Naive B cell (primary cell): Measurements from ENCODE around the gene PITX1. TPM values are rescaled to one million over a fixed set of nuclear protein-coding genes. Genes with fewer than 3 reads are reported as not detected.

Experiments used
- ATAC-seq, 2 donors: fragments of 150-1000 bp; cut with Tn5 transposase; 2 replicates each; pipeline ENCODE4 v1.10.0; 2021; ENCODE audit warnings: low read depth in 2 of 2, mild to moderate bottlenecking in 2 of 2, moderate library complexity in 2 of 2
- DNase-seq: peaks from one replicate; pipeline ENCODE4 v3.0.0; 2022
- H3K27ac Mint-ChIP-seq, 6 donors: one replicate each; pipeline ENCODE4 v1.8.0; 2020 to 2022; ENCODE audit warnings: mild to moderate bottlenecking in 6 of 6, mixed read lengths in 6 of 6, moderate library complexity in 5 of 6, inconsistent platforms in 2 of 6
- H3K27me3 Mint-ChIP-seq, 3 donors: one replicate each; pipeline ENCODE4 v1.8.0; 2021 to 2022; ENCODE audit warnings: mixed read lengths in 3 of 3, mild to moderate bottlenecking in 1 of 3
- H3K36me3 Mint-ChIP-seq, 2 donors: one replicate each; pipeline ENCODE4 v1.8.0; 2020 to 2022; ENCODE audit warnings: mixed read lengths in 2 of 2, inconsistent platforms in 1 of 2, mild to moderate bottlenecking in 1 of 2
- H3K4me1 Mint-ChIP-seq, 3 donors: one replicate each; pipeline ENCODE4 v1.8.0; 2020 to 2022; ENCODE audit warnings: mixed read lengths in 3 of 3, inconsistent platforms in 1 of 3, mild to moderate bottlenecking in 1 of 3, moderate library complexity in 1 of 3
- H3K4me3 Mint-ChIP-seq, 8 donors: one replicate each; pipeline ENCODE4 v1.8.0; 2020 to 2022; ENCODE audit warnings: mild to moderate bottlenecking in 8 of 8, mixed read lengths in 8 of 8, moderate library complexity in 8 of 8, inconsistent platforms in 2 of 8
- H3K9me3 Mint-ChIP-seq, 7 donors: one replicate each; pipeline ENCODE4 v1.8.0; 2020 to 2022; ENCODE audit warnings: mixed read lengths in 7 of 7, mild to moderate bottlenecking in 5 of 7, inconsistent platforms in 2 of 7, moderate library complexity in 1 of 7
- polyA plus RNA-seq, 6 donors: library from polyadenylated mRNA; unstranded; fragments of 300-500 nt; fragmentation: Illumina TruSeq; gene quantifications; one replicate each; pipeline ENCODE4 v1.2.3, GENCODE V29; 2021; ENCODE audit warnings: low read depth in 6 of 6

The PITX1 gene
- polyA plus RNA-seq, 6 donors from 2014 or later, result not detected

DNA sequence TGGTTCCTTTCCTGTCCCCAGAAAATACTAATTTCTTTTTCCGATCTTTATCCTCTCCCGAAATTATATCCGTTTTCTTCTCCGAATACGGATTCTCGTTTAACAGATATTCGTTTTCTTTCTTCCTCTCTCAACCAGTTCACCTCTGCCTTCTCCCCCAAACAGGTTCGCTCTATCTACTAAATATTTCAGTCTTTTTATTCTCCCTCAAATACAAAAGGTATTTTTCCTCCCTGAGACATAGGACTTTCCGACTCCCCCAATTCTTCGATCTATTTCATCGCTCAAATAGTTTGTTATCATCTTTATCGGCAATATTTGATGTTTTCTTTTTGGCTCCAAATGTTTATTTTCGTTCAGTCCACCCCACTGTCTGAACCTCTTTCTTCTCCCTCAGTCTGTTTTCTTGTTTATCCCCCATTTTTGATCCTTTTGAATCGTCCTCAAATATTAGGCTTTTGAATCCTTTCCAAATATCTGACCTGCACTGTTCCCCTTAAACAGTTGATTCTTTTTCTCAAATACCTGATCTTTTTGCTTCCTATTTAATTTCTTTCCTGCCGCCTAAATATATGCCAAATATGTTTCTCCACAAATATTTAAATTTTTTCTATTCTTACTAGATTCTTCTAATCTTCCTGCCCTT is 4.4 kb downstream of the PITX1 start:
- Mint-ChIP-seq H3K27me3 (peaks cover 64 to 85% (median 84%) of the 10 kb centered on the region in 3 donors), H3K9me3 (peaks cover 2 to 13% (median 7%) of the 10 kb centered on the region in 7 donors), H3K27ac (peak overlapping the region in 5 of 6 donors; percentile 71 to 97 (median 80)), H3K4me1 (peaks cover 41 to 54% (median 48%) of the 10 kb centered on the region in 3 donors), H3K36me3 (peaks cover 0 to 24% of the 10 kb centered on the region in 2 donors), H3K4me3 (peak overlapping the region; percentile 24 to 76 (median 66))
- DNase-seq (no peak), ATAC-seq (no peak)

DNA sequence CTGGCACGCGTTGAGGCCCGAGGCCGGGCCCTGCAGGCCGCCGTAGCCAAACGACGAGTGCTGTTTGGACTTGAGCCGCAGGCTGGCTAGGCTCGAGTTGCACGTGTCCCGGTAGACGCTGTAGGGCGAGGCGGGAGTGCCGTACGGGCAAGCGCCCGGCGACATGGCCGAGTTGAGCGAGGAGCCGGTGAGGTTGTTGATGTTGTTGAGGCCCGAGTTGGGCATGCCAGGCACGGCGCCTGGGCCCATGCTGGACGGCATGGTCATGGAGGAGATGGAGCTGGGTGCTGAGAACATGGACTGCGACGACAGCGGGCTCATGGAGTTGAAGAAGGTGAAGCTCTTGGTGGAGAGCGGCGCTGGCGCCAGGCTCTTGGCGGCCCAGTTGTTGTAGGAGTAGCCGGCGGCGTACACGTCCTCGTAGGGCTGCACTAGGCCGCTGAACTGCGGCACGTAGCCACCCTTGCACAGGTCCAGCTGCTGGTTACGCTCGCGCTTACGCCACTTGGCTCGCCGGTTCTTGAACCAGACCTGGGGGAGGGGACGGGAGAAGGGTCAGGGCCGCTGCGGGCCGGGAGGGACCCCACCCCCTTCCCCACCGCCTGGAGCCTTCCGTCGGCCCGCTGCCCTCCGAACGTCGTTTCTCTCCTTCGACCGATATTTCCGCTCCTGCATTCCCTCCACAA is 5.1 kb downstream of the PITX1 start:
- peaks cover 63 to 82% (median 79%) of the 10 kb centered on the region in 3 donors for H3K27me3 Mint-ChIP-seq
- peaks cover 37 to 50% (median 46%) of the 10 kb centered on the region in 3 donors for H3K4me1 Mint-ChIP-seq
- H3K27ac Mint-ChIP-seq, result peak overlapping the region in 5 of 6 donors; percentile 71 to 97 (median 80)
- H3K36me3 Mint-ChIP-seq, result peaks cover 0 to 23% of the 10 kb centered on the region in 2 donors
- ATAC-seq, result no peak
- H3K9me3 Mint-ChIP-seq, result peaks cover 2 to 13% (median 7%) of the 10 kb centered on the region in 7 donors
- no peak for DNase-seq
- peak overlapping the region; percentile 16 to 76 (median 68) for H3K4me3 Mint-ChIP-seq

DNA sequence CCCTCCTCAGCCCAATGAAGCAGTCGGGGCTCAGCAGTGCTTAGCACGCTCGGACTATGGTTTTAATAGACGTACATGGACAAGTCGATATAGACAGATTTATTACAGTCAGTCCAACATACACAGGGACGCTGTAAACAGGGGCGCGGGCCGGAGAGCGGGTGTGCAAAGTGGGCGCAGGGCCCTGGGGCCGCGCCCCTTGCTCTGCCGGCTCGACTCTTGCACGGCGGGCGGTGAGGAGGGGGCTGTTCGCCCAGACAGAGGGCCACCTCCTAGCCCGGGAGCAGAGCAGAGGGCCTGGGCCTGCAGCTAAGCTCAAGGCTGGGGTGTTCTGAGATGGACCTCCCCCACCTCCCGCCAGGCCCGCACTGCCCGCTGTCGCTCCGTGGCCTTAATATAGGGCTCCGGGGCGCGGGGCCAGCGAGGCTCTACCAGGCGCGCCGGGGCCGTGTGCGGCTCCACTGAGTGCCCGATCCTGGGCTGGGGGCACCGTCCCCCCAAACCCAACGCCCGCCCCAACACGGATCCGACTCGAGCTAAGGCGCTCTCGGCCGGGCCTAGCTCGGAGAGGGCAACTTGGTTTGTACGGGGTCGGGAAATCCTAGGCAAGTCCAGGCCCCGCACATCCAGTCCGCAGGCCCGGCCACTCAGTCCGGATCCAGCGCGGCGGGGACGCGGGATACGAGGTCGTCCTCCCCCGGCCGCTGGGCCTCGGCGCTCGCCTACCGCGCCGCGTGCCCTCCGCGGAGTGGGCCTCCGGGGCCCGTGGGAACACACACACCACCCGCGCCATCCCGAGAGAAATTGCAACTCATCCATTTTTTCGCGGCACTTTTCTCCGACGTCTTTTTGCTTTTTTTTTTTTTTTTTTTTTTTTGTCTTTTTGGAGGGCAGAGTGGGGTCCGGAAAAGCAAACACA is 6.1 kb downstream of the PITX1 start:
- Mint-ChIP-seq H3K4me3 (peak overlapping the region in 7 of 8 donors; percentile 10 to 74 (median 59)), H3K27ac (peak overlapping the region in 2 of 6 donors; percentile 64 to 88), H3K27me3 (peaks cover 62 to 84% (median 79%) of the 10 kb centered on the region in 3 donors), H3K9me3 (peaks cover 2 to 10% (median 7%) of the 10 kb centered on the region in 7 donors), H3K36me3 (peaks cover 0 to 17% of the 10 kb centered on the region in 2 donors), H3K4me1 (peaks cover 32 to 44% (median 42%) of the 10 kb centered on the region in 3 donors)
- no peak for DNase-seq
- ATAC-seq, result no peak

DNA sequence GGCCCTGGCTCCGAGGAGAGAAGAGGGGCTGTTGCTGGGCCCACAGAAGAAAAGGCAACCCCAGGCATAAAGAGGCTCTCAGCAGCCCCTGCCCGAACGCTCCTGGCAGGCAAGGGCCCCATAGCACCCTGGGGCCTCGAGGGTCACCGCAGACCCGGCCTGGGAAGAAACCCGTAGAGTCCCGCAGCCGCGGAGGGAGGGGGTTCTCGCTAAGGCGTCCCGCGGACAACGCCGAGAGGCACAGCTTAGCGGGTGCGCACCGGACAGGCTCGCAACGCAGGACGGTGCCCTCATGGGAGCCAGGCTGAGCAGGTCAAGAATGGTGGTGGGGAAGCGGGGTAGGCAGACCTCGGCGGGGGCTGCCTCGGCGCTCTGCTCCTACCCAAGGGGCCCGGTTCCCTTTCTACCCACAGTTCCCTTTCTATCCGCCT is 6.7 kb downstream of the PITX1 start:
- peak overlapping the region in 7 of 8 donors; percentile 10 to 74 (median 59) for H3K4me3 Mint-ChIP-seq
- DNase-seq, result no peak
- H3K4me1 Mint-ChIP-seq, result peaks cover 31 to 42% (median 39%) of the 10 kb centered on the region in 3 donors
- peak overlapping the region in 2 of 6 donors; percentile 64 to 88 for H3K27ac Mint-ChIP-seq
- H3K9me3 Mint-ChIP-seq, result peaks cover 2 to 10% (median 7%) of the 10 kb centered on the region in 7 donors
- peaks cover 57 to 82% (median 74%) of the 10 kb centered on the region in 3 donors for H3K27me3 Mint-ChIP-seq
- peak in 1 of 2 donors; percentile 30 for ATAC-seq
- peaks cover 0 to 16% of the 10 kb centered on the region in 2 donors for H3K36me3 Mint-ChIP-seq

DNA sequence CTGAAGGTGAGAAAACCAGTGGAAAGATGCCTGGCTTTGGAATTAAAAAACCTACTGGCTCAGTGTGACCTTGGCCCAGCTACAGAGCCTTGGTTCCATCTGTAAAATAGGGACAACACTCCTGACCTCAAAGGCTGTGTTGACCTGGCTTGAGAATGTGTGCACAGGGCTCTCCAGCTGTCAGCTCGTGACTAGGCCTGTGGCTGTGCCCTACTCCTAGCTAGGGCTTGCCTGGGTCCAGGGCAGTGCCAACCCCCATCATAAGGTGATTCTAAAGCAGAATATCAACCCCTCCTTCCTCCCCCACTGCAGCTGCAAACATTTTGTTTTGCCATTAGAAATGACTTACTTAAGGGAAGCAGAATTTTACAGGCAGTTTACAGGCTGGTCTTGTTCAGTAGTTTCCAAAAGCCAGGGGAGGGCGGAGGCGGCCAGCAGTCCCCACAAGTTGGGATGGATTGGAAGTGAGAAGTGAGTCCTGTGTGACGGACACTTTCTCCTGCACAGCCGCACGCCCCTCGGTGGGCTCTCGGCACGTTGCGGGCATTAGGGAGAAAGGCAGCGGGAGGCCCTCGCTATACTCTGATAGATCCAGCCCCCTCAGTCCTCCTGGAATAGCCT is 7.3 kb downstream of the PITX1 start:
- H3K27ac Mint-ChIP-seq, result peak overlapping the region in 2 of 6 donors; percentile 5 to 10
- H3K9me3 Mint-ChIP-seq, result peaks cover 2 to 10% (median 7%) of the 10 kb centered on the region in 7 donors
- peaks cover 56 to 79% (median 69%) of the 10 kb centered on the region in 3 donors for H3K27me3 Mint-ChIP-seq
- ATAC-seq (no peak), DNase-seq (no peak)
- peaks cover 0 to 16% of the 10 kb centered on the region in 2 donors for H3K36me3 Mint-ChIP-seq
- H3K4me3 Mint-ChIP-seq, result peak overlapping the region in 2 of 8 donors; percentile 6 to 19
- H3K4me1 Mint-ChIP-seq, result peaks cover 26 to 36% (median 33%) of the 10 kb centered on the region in 3 donors

DNA sequence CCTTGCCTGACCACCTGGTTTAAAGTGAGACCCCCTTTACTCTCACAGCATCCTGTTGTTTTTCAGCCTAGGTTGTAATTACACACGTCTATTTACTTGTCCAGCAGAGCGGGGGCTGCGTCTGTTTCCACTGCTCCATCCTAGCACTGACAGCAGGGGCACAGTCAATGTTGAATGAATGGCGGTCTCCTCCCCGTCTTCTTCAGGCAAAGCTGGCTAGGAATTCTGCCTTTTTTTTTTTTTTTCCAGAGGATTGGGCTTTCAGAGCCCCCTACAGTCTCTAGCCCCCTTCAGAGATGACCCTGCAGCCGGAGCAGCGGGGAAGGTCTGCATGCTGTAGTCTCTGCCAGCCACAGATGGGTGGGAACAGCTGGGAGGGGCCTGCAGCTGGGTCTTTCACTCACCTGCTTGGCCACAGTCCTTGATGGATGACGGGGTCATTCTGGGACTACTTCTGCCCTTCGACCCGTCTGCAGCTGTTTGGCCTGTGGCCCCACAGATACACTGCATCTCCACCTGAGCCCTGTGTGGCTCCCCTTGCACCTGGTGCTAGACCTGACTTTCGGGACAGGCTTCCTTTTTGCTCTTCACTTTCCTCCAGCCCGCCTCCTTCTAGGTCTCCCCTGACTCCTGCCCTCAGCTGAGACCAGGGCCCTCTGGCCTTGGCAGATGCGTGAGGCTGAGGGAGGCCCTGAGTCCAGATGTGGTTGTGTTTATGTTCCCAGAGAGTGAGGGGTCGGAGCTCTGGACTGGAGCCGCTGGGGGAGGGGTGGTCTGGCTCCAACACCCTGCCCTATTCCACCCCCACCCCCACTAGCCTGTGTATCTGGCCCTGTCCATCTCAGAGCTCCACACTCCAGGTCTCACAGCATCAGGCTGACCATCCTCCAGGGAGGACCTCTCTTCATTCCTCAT is 8.0 kb downstream of the PITX1 start:
- Mint-ChIP-seq H3K27ac (no peak overlapping the region), H3K36me3 (peaks cover 0 to 16% of the 10 kb centered on the region in 2 donors), H3K27me3 (peaks cover 52 to 73% (median 61%) of the 10 kb centered on the region in 3 donors), H3K9me3 (peaks cover 2 to 10% (median 7%) of the 10 kb centered on the region in 7 donors), H3K4me1 (peaks cover 22 to 31% (median 28%) of the 10 kb centered on the region in 3 donors), H3K4me3 (no peak overlapping the region)
- no peak for ATAC-seq
- no peak for DNase-seq

DNA sequence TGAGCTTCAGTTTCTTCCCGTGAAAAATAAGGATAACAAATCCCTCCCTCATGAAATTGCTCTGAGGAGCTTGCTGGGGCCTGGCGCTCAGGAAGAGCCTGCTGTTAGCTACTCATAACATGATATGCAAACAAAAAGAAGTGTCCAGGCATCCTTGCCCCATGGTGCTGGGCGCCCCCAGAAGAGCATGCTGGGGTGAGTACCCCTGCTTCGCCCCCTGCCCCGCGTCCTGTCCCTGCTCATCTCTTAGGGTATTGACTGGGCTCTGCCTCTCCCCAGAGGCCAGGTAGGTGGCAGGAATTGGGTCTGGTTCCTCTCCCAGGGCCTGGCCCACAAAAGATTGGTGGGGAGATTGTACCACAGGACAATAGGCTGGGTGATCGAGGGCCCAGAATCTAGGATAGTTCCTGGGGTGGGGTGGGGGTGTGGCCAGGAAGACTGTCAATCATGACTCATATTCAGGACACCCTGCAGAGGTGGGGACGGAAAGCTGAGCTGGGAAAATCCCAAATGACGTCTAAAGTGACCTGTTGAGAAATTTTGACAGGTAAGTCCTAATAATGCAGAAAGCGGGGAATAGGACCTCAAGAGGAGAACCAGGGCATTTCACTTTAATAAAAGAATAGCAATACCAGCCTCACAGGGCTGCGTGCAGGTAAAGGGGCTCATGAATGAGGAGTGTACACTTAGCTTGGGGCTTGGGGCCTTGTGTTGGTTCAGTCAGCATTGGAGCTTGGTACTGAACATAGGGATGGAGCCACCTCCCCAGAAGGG is 8.9 kb downstream of the PITX1 start:
- ATAC-seq (no peak), DNase-seq (no peak)
- peaks cover 44 to 64% (median 53%) of the 10 kb centered on the region in 3 donors for H3K27me3 Mint-ChIP-seq
- H3K4me3 Mint-ChIP-seq, result no peak overlapping the region
- H3K27ac Mint-ChIP-seq, result no peak overlapping the region
- H3K36me3 Mint-ChIP-seq, result peaks cover 0 to 16% of the 10 kb centered on the region in 2 donors
- peaks cover 13 to 22% (median 19%) of the 10 kb centered on the region in 3 donors for H3K4me1 Mint-ChIP-seq
- peaks cover 2 to 10% (median 7%) of the 10 kb centered on the region in 7 donors for H3K9me3 Mint-ChIP-seq

DNA sequence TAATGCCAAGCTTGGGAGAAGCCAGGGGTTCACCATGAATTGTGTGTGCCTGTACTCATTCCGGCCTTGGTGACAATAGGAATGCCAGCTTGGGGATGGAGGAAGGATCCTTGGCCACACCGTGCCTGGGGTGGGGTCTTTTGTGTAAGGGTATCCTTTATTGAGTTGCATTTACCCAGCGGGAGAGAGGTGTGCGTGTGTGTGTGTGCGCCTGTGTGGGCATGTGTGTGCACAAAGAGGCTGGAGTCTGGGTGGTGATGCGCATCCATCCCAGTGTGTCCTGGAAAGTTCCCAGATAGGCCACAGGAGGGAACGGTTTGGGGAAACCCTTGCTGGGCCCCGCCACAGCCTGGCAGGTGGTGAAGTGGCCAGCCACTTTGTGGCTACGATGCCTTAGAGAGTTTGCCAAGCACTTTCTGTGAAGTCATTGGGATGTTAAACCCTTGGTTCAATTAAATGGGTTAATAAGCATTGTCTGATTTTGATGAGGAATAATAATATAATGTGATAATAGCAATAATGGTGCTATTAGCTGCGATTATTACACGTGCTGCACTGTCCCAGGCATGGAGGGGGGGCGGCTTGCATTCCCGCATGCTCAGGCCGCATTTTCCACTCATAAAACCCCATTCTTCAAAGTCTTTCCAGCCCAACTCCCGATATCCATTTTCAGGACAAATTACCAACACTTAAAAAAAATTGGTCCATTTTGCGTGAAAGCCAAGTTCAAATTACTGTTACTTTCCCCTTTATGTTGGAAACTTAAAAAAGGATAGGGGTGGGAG is 13.7 kb downstream of the PITX1 start:
- peaks cover 21 to 27% (median 26%) of the 10 kb centered on the region in 3 donors for H3K27me3 Mint-ChIP-seq
- ATAC-seq, result no peak
- H3K4me1 Mint-ChIP-seq, result no peaks in the 10 kb centered on the region
- H3K4me3 Mint-ChIP-seq, result no peak overlapping the region
- H3K27ac Mint-ChIP-seq, result no peak overlapping the region
- H3K36me3 Mint-ChIP-seq, result no peaks in the 10 kb centered on the region
- H3K9me3 Mint-ChIP-seq, result no peaks in the 10 kb centered on the region
- DNase-seq, result no peak

DNA sequence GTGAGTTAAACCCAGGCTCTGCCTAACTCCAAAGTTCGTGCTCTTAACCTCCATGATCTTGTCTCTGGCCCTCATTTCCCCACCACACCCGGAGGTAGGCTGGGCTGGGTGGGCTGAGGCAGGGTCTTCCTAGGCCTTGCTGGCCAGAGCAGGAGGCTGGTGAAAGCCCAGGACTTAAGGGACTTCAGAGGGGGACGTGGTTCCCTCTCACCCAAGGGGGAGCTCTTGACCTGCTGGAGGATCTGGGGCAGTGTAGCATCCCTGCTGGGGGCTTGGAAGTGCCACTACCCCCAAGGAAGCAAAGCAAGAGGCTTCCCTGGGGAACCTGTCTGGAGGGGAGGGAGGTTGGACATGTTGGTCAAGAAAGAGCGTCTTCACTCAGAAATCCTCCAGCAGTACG is 14.7 kb downstream of the PITX1 start:
- Mint-ChIP-seq H3K4me3 (no peak overlapping the region), H3K27me3 (peaks cover 14 to 25% (median 21%) of the 10 kb centered on the region in 3 donors), H3K36me3 (no peaks in the 10 kb centered on the region), H3K4me1 (no peaks in the 10 kb centered on the region), H3K9me3 (no peaks in the 10 kb centered on the region), H3K27ac (no peak overlapping the region)
- DNase-seq, result no peak
- ATAC-seq, result no peak

DNA sequence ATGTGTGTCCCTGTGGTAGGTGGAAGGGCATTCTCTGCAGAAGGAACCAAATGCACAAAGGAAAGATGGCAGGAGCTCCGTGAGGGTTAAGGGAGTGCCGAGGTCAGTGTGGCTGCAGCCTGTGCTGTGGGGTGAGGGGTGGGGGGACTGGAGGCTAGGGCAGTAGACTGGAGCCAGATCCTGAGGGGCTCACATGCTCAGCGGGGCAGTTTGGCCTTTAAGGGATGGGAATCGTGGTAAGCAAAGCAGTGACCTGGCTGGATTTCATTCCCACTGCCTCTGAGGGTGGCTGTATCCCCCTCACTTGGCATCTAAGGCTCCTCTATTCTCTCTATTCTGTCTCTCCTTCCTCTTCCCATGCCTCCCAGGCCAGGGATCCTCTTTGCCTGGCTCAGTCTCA is 15.6 kb downstream of the PITX1 start:
- ATAC-seq (no peak), DNase-seq (no peak)
- peak overlapping the region in 2 of 6 donors; percentile 51 to 85 for H3K27ac Mint-ChIP-seq

More for the DNA sequence above, 15.6 kb downstream of the PITX1 start:
- Mint-ChIP-seq H3K36me3 (no peaks in the 10 kb centered on the region), H3K27me3 (peaks cover 14 to 30% (median 15%) of the 10 kb centered on the region in 3 donors), H3K4me1 (no peaks in the 10 kb centered on the region), H3K9me3 (no peaks in the 10 kb centered on the region), H3K4me3 (no peak overlapping the region)
